Brain pericyte (primary cell): Measurements from ENCODE around the gene CCDC92.

ENCODE experiments used
- DNase-seq: peaks from one replicate; pipeline ENCODE4 v3.0.0-alpha.2; 2012; ENCODE audit warnings: low read depth, low spot score

The CCDC92 gene

DNA sequence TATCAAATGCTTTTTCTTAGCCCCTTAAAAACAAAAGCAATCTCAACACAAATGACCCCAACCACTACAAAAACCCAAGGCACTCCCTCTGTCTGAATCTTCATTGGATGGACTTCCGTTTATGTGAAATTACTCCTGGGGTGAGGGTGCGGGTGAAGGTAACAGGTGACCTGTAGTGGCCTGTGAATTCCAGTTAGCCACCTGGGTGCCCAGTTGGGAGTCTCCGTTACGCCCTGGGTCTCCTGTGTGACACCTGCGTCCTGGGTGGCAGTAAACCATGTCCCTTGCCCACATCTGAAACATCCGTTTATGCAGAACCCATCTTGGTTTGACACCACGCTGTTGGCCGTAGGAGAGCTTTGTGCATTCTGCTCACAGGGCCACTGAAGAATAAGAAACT, 62.6 kb downstream of the CCDC92 start:
- DNase-seq = no peak

GRCh38 chr12:123908884-123909725, 63.5 kb downstream of the CCDC92 start:
- DNase-seq = no peak

GRCh38 chr12:123907726-123908476, 64.7 kb downstream of the CCDC92 start:
- no peak for DNase-seq

DNA sequence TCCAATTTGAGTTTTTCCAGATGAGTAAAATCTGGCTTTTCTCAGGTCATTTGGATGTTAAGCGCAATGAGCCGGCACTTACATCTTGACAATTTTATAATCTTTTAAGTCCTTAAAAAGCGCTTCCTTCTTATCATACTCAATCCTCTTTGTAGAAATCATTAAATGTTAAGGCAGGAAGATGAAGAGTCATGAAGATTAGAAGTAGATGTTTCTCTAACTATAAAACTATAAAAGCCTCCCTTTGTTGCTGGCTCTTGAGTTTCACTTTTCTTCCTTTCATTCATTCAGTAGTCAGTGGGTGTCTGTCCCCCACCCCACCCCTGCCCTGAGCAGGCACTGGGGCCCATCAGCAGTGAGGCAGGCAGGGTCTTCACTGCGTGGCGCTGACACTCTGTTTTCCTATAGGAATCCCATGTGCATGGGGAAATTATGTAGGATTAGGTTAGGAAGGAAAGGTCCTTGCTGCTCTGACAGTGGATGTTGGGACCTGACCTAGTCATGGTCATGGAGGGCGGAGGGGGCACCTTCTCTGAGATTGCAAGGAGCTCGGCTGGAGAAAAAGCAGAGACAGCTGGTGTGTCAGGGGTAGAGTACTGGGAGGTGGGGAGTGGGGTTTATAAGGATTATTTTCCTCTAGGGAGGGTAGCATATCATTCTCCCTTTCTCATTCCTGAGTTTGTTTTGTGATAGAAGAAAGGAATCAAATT, 65.8 kb downstream of the CCDC92 start:
- no peak for DNase-seq

- peak; percentile 53 for DNase-seq
Measured at GRCh38 chr12:123905319-123905925, 67.2 kb downstream of the CCDC92 start.

- no peak for DNase-seq
Measured at GRCh38 chr12:123903301-123904065, 69.1 kb downstream of the CCDC92 start.

- no peak for DNase-seq
Measured at GRCh38 chr12:123902821-123903220, 69.8 kb downstream of the CCDC92 start.

- DNase-seq = no peak
Measured at GRCh38 chr12:123900871-123901376, 71.7 kb downstream of the CCDC92 start.

- no peak for DNase-seq
Measured at GRCh38 chr12:123899368-123899767, 73.3 kb downstream of the CCDC92 start.

DNA sequence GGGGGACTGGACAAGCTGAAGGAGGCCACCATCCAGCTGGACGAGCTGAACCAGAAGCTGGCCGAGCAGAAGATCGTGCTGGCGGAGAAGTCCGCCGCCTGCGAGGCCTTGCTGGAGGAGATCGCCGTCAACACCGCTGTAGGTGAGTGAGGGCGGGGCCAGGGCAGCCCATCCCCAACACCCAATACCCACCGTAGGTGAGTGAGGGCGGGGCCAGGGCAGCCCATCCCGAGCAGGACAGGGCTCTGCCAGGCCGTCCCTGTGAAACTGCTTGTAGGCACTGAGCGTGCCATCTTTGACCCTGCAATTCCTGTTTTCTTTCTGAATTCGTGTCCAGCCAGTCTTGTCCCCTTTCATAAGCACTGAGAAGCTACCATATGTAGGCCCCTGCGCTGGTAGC, 74.0 kb downstream of the CCDC92 start:
- no peak for DNase-seq

GRCh38 chr12:123897221-123897620, 75.4 kb downstream of the CCDC92 start:
- no peak for DNase-seq

DNA sequence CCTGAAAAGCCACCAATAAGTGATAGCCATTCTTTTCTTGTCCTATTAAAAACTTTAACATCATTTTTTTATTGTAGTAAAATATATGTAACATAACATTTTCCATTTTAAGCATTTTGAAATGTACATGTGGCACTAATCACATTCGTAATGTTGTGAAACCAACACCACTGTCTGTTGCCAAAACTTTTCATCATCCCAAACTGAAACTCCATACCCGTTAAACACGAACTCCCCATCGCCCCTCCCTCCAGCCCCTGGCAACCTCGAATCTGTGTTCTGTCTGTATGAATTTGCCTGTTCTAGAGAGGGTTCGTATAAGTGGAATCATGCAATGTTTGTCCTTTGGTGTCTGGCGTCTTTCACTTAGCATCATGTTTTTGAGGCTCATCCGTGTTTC, 75.9 kb downstream of the CCDC92 start:
- no peak for DNase-seq

DNA sequence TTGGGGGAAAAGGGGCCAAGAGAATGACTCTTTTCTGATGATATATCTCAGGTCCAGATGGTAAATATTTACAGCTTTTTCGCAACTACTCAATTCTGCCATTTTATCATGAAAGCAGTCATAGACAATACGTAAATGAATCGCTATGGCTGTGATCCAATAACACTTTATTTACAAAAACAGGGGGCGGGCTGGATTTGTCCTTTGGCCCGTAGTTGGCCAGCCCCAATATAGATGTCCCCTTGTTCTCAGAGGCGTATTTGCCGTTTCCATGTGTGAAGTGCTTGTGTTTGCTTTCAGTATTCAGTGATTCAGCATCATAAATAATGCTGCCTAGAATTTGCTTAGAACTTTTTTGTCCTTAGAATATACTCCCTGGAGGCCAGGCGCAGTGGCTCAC, 77.2 kb downstream of the CCDC92 start:
- DNase-seq = no peak

GRCh38 chr12:123894823-123895345, 77.7 kb downstream of the CCDC92 start:
- no peak for DNase-seq

GRCh38 chr12:123893276-123893675, 79.4 kb downstream of the CCDC92 start:
- no peak for DNase-seq

- DNase-seq = no peak
Measured at GRCh38 chr12:123892853-123893252, 79.8 kb downstream of the CCDC92 start.

DNA sequence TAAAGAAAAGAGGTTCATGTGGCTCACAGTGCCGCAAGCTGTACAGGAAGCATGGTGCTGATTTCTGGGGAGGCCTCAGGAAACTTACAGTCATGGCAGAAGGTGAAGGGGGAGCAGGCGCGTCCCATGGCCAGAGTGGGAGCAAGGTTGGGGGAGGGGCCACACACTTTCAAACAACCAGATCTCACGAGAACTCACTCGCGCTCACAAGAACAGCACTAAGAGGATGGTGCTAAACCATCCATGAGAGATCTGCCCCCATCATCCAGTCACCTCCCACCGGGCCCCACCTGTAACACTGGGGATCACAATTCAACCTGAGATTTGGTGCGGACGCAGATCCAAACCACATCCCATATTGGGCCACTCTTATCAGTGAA, 80.5 kb downstream of the CCDC92 start:
- DNase-seq = no peak

DNA sequence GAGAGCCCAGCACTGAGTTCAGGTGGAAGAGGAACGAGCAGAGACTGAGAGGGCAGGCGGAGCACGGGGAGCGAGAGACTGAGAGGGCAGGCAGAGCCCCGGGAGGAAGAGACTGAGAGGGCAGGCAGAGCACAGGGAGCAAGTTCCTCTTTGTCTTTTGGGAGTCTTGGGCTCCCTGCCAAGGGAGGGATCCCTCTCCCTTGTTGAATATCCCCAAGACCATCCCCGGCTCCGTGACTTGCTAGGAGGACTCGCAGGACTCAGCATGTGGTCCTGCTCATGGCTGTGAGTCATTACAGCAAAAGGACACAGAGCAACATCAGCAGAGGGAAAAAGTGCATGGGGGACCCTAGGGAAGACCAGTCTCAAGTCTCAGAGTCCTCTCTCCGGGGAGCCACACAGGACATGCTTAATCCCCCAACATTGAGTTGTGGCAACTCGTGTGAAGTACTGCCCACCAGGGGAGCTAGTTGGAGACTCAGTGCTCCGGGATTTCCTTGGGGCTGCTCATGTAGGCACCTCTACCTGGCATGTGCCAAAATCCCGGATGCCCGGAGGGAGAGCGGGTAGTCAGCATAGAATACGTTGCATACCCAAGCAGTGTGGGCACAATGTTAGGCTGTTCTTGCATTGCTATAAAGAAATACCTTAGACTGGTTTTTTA, 81.0 kb downstream of the CCDC92 start:
- DNase-seq = no peak

DNA sequence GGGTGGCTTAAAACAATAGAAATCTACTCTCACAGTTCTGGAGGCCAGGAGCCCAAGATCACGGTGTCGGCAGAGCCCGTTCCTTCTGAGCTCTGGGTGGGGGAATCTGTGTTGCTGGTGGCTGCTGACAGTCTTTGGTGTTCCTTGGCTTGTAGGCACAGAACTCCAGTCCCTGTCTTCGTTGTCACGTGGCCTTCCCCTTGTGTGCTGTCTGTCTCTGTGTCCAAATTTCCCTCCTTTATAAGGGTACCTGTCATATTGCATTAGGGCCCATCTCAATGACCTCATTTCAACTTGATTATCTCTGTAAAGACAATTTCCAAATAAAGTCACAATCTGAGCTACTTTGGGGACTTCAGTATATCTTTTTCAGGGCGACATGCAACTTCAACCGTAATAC, 81.6 kb downstream of the CCDC92 start:
- no peak for DNase-seq

GRCh38 chr12:123890536-123890902, 82.1 kb downstream of the CCDC92 start:
- DNase-seq = no peak
